T-helper 1 cell treated with Interleukin-12 subunit alpha and Interleukin-12 subunit beta and Interleukin-4 antibody, amounts not matched to agents 30 μg/mL and 1 μg/mL, for 36 hours (primary cell): ENCODE results near the gene MAN1A1.

ENCODE experiments used
- H3K27ac Mint-ChIP-seq: one replicate; pipeline ENCODE4 v1.8.0; 2021; ENCODE audit warnings: mild to moderate bottlenecking, mixed read lengths
- H3K27me3 Mint-ChIP-seq: one replicate; pipeline ENCODE4 v1.8.0; 2021; ENCODE audit warnings: low read depth, mixed read lengths
- H3K36me3 Mint-ChIP-seq: one replicate; pipeline ENCODE4 v1.8.0; 2021; ENCODE audit warnings: low read depth, mixed read lengths
- H3K4me1 Mint-ChIP-seq: one replicate; pipeline ENCODE4 v1.8.0; 2021; ENCODE audit warnings: low read depth, mixed read lengths
- H3K4me3 Mint-ChIP-seq: one replicate; pipeline ENCODE4 v1.8.0; 2021; ENCODE audit warnings: mild to moderate bottlenecking, moderate library complexity, mixed read lengths
- H3K9me3 Mint-ChIP-seq: one replicate; pipeline ENCODE4 v1.8.0; 2021; ENCODE audit warnings: mixed read lengths

MAN1A1 gene

GRCh38 chr6:119241540-119242309 is 107.8 kb downstream of the MAN1A1 start:
- Mint-ChIP-seq H3K9me3 (no peaks in the 10 kb centered on the region), H3K36me3 (peaks cover 9% of the 10 kb centered on the region), H3K27ac (no peak overlapping the region)

GRCh38 chr6:119241111-119241465 is 108.5 kb downstream of the MAN1A1 start:
- H3K27ac Mint-ChIP-seq: no peak overlapping the region

More at GRCh38 chr6:119241540-119242309, 107.8 kb downstream of the MAN1A1 start:
- H3K27me3 Mint-ChIP-seq: no peaks in the 10 kb centered on the region
- no peak overlapping the region for H3K4me3 Mint-ChIP-seq
- H3K4me1 Mint-ChIP-seq: peaks cover 2% of the 10 kb centered on the region

GRCh38 chr6:119240257-119241110 is 109.1 kb downstream of the MAN1A1 start:
- Mint-ChIP-seq H3K4me3 (no peak overlapping the region), H3K36me3 (peaks cover 14% of the 10 kb centered on the region), H3K27me3 (no peaks in the 10 kb centered on the region), H3K4me1 (peaks cover 2% of the 10 kb centered on the region), H3K9me3 (no peaks in the 10 kb centered on the region), H3K27ac (no peak overlapping the region)

More at GRCh38 chr6:119241111-119241465, 108.5 kb downstream of the MAN1A1 start:
- Mint-ChIP-seq H3K27me3 (no peaks in the 10 kb centered on the region), H3K9me3 (no peaks in the 10 kb centered on the region), H3K4me1 (peaks cover 2% of the 10 kb centered on the region), H3K36me3 (peaks cover 12% of the 10 kb centered on the region), H3K4me3 (no peak overlapping the region)

- Mint-ChIP-seq H3K27me3 (no peaks in the 10 kb centered on the region), H3K36me3 (peaks cover 15% of the 10 kb centered on the region), H3K4me1 (peaks cover 8% of the 10 kb centered on the region), H3K4me3 (no peak overlapping the region), H3K27ac (no peak overlapping the region), H3K9me3 (no peaks in the 10 kb centered on the region)
These were observed 112.3 kb downstream of the MAN1A1 start for GRCh38 chr6:119237177-119237715.

GRCh38 chr6:119234941-119235340 is 114.6 kb downstream of the MAN1A1 start:
- H3K36me3 Mint-ChIP-seq: peaks cover 23% of the 10 kb centered on the region
- peaks cover 9% of the 10 kb centered on the region for H3K4me1 Mint-ChIP-seq

GRCh38 chr6:119234457-119234856 is 115.1 kb downstream of the MAN1A1 start:
- no peak overlapping the region for H3K27ac Mint-ChIP-seq
- H3K4me3 Mint-ChIP-seq: no peak overlapping the region
- H3K4me1 Mint-ChIP-seq: peaks cover 9% of the 10 kb centered on the region
- H3K36me3 Mint-ChIP-seq: peaks cover 23% of the 10 kb centered on the region
- H3K9me3 Mint-ChIP-seq: no peaks in the 10 kb centered on the region
- no peaks in the 10 kb centered on the region for H3K27me3 Mint-ChIP-seq

More at GRCh38 chr6:119234941-119235340, 114.6 kb downstream of the MAN1A1 start:
- H3K27me3 Mint-ChIP-seq: no peaks in the 10 kb centered on the region
- H3K9me3 Mint-ChIP-seq: no peaks in the 10 kb centered on the region
- H3K27ac Mint-ChIP-seq: no peak overlapping the region
- no peak overlapping the region for H3K4me3 Mint-ChIP-seq

- Mint-ChIP-seq H3K36me3 (peaks cover 23% of the 10 kb centered on the region), H3K27me3 (no peaks in the 10 kb centered on the region), H3K4me1 (peaks cover 9% of the 10 kb centered on the region), H3K27ac (no peak overlapping the region), H3K9me3 (no peaks in the 10 kb centered on the region), H3K4me3 (no peak overlapping the region)
These were observed 116.1 kb downstream of the MAN1A1 start for GRCh38 chr6:119233312-119233984.

GRCh38 chr6:119231394-119231793 is 118.2 kb downstream of the MAN1A1 start:
- H3K9me3 Mint-ChIP-seq: no peaks in the 10 kb centered on the region
- peaks cover 7% of the 10 kb centered on the region for H3K4me1 Mint-ChIP-seq
- no peak overlapping the region for H3K27ac Mint-ChIP-seq
- H3K36me3 Mint-ChIP-seq: peaks cover 18% of the 10 kb centered on the region
- H3K4me3 Mint-ChIP-seq: no peak overlapping the region
- no peaks in the 10 kb centered on the region for H3K27me3 Mint-ChIP-seq

- Mint-ChIP-seq H3K4me1 (peaks cover 6% of the 10 kb centered on the region), H3K27me3 (no peaks in the 10 kb centered on the region), H3K9me3 (no peaks in the 10 kb centered on the region), H3K36me3 (peaks cover 12% of the 10 kb centered on the region), H3K4me3 (no peak overlapping the region), H3K27ac (no peak overlapping the region)
These were observed 119.4 kb downstream of the MAN1A1 start for GRCh38 chr6:119230160-119230559.

GRCh38 chr6:119227377-119227776 is 122.2 kb downstream of the MAN1A1 start:
- H3K27me3 Mint-ChIP-seq: no peaks in the 10 kb centered on the region
- no peaks in the 10 kb centered on the region for H3K9me3 Mint-ChIP-seq
- no peak overlapping the region for H3K4me3 Mint-ChIP-seq
- H3K4me1 Mint-ChIP-seq: peaks cover 6% of the 10 kb centered on the region
- H3K36me3 Mint-ChIP-seq: peaks cover 13% of the 10 kb centered on the region
- H3K27ac Mint-ChIP-seq: no peak overlapping the region

GRCh38 chr6:119226089-119226488 is 123.5 kb downstream of the MAN1A1 start:
- no peak overlapping the region for H3K27ac Mint-ChIP-seq

GRCh38 chr6:119224095-119224701 is 125.4 kb downstream of the MAN1A1 start:
- Mint-ChIP-seq H3K9me3 (no peaks in the 10 kb centered on the region), H3K36me3 (peaks cover 4% of the 10 kb centered on the region), H3K27me3 (no peaks in the 10 kb centered on the region), H3K4me3 (no peak overlapping the region), H3K4me1 (peaks cover 4% of the 10 kb centered on the region), H3K27ac (no peak overlapping the region)

More at GRCh38 chr6:119226089-119226488, 123.5 kb downstream of the MAN1A1 start:
- Mint-ChIP-seq H3K4me3 (no peak overlapping the region), H3K27me3 (no peaks in the 10 kb centered on the region), H3K4me1 (peaks cover 4% of the 10 kb centered on the region), H3K36me3 (peaks cover 8% of the 10 kb centered on the region), H3K9me3 (no peaks in the 10 kb centered on the region)

GRCh38 chr6:119220452-119220851 is 129.1 kb downstream of the MAN1A1 start:
- H3K9me3 Mint-ChIP-seq: no peaks in the 10 kb centered on the region
- no peak overlapping the region for H3K4me3 Mint-ChIP-seq
- no peak overlapping the region for H3K27ac Mint-ChIP-seq
- H3K36me3 Mint-ChIP-seq: peaks cover 4% of the 10 kb centered on the region
- H3K27me3 Mint-ChIP-seq: no peaks in the 10 kb centered on the region
- H3K4me1 Mint-ChIP-seq: peaks cover 6% of the 10 kb centered on the region

- Mint-ChIP-seq H3K9me3 (no peaks in the 10 kb centered on the region), H3K36me3 (no peaks in the 10 kb centered on the region), H3K4me1 (peaks cover 5% of the 10 kb centered on the region), H3K27me3 (no peaks in the 10 kb centered on the region), H3K27ac (no peak overlapping the region), H3K4me3 (no peak overlapping the region)
These were observed 131.0 kb downstream of the MAN1A1 start for GRCh38 chr6:119218548-119218947.
